Hepatocyte (in vitro differentiated cells): ENCODE results near the gene LRRC4C. TPM values are rescaled to one million over a fixed set of nuclear protein-coding genes. Genes with fewer than 3 reads are reported as not detected.

Source experiments
- DNase-seq: peaks from one replicate; pipeline ENCODE4 v3.0.0-alpha.2; 2016; ENCODE audit warnings: low spot score
- H2AFZ ChIP-seq: fragments of 200-600 bp; sonication (generic); 2 replicates; pipeline ENCODE4 v1.6.0; 2016; ENCODE audit warnings: antibody characterized with exemption, mild to moderate bottlenecking
- H3K27ac ChIP-seq: fragments of 200-600 bp; sonication (generic); 2 replicates; pipeline ENCODE4 v1.5.1; 2016; ENCODE audit warnings: mild to moderate bottlenecking
- H3K27me3 ChIP-seq: fragments of 200-600 bp; sonication (generic); 2 replicates; pipeline ENCODE4 v1.6.1; 2016
- H3K36me3 ChIP-seq: fragments of 200-600 bp; sonication (generic); replicated peaks from 2 replicates; pipeline ENCODE4 v1.5.1; 2016; ENCODE audit warnings: low read depth; ENCODE audit not compliant: insufficient read depth
- H3K4me1 ChIP-seq: fragments of 200-600 bp; sonication (generic); 2 replicates; pipeline ENCODE4 v1.5.1; 2016; ENCODE audit warnings: mild to moderate bottlenecking, moderate library complexity; ENCODE audit not compliant: insufficient read depth
- H3K4me2 ChIP-seq: fragments of 200-600 bp; sonication (generic); 2 replicates; pipeline ENCODE4 v1.6.0; 2016
- H3K4me3 ChIP-seq: fragments of 200-600 bp; sonication (generic); 2 replicates; pipeline ENCODE4 v1.5.1; 2016; ENCODE audit warnings: mild to moderate bottlenecking
- H3K79me2 ChIP-seq: fragments of 200-600 bp; sonication (generic); 2 replicates; pipeline ENCODE4 v1.6.0; 2017; ENCODE audit warnings: mild to moderate bottlenecking
- H3K9me2 ChIP-seq: fragments of 200-600 bp; sonication (generic); replicated peaks from 2 replicates; pipeline ENCODE4 v1.6.0; 2017; ENCODE audit warnings: mild to moderate bottlenecking; ENCODE audit not compliant: insufficient read depth
- H3K9me3 ChIP-seq: fragments of 200-600 bp; sonication (generic); 2 replicates; pipeline ENCODE4 v1.5.1; 2016; ENCODE audit warnings: low read depth, mild to moderate bottlenecking
- H4K20me1 ChIP-seq: fragments of 200-600 bp; sonication (generic); 2 replicates; pipeline ENCODE4 v1.6.0; 2016; ENCODE audit warnings: mild to moderate bottlenecking; ENCODE audit not compliant: insufficient read depth, poor library complexity, severe bottlenecking
- CTCF ChIP-seq: fragments of 200-600 bp; sonication (generic); IDR thresholded peaks from 2 replicates; pipeline ENCODE4 v1.5.1; 2016; ENCODE audit warnings: antibody characterized with exemption, mild to moderate bottlenecking; ENCODE audit not compliant: poor library complexity
- EZH2 ChIP-seq: fragments of 200-600 bp; sonication (generic); IDR thresholded peaks from 2 replicates; pipeline ENCODE4 v1.6.1; 2016; ENCODE audit warnings: antibody characterized with exemption, mild to moderate bottlenecking, borderline replicate concordance
- EZH2phosphoT487 ChIP-seq: fragments of 200-600 bp; sonication (generic); IDR thresholded peaks from one replicate; pipeline ENCODE4 v1.6.1; 2018; ENCODE audit warnings: antibody characterized with exemption, mild to moderate bottlenecking, low read depth, moderate library complexity; ENCODE audit not compliant: unreplicated experiment, severe bottlenecking
- WGBS: methylation state at CpG from one replicate; pipeline ENCODE4 v1.1.6; 2016; ENCODE audit warnings: low lambda C conversion rate; ENCODE audit errors: missing lambda C conversion rate; 5-methylcytosine and 5-hydroxymethylcytosine counted together
- polyA plus RNA-seq: library from polyadenylated mRNA; unstranded; fragments of >200 nt; fragmentation: Nextera tagmentation; extraction: Ambion mirVana; gene quantifications from 2 replicates; pipeline ENCODE4 v1.2.1, GENCODE V29; 2016
- total RNA-seq: library from RNA; depleted of rRNA; stranded (reverse); fragments of >200 nt; gene quantifications from 2 replicates; pipeline ENCODE4 v1.2.3, GENCODE V29; 2014

Gene LRRC4C
- total and polyA plus RNA-seq, 2 experiments from 2014 or later: 1.1 to 3.1 TPM

DNA sequence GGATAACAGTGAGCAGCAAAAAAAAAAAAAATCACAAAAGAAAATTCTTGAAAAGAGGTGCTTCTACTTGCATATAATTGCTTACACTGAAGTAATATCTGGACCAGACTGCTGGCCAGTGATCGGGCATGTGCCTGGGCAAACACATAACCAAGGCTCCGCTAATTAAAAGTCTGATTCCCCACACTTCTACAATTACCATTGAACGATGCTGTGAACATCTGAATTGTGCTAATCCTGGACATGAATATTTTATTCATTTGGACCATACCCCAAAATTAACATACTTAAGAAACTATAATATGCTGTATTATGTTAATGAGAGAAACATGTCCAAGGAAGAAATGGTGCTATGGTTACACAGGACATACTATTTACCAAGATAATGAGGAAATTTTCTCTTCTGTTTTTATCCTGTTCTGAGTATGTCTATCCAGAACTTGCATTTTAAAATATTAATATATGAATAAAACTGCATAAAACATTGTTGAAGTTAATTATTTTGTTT is 69.8 kb downstream of the LRRC4C start:
- DNase-seq: no peak
- no peak for TF ChIP-seq EZH2phosphoT487
- no peak for TF ChIP-seq CTCF
- no peak for TF ChIP-seq EZH2
- H3K36me3 ChIP-seq: no peaks in the 10 kb centered on the region
- no peak overlapping the region for H2AFZ ChIP-seq
- H3K27ac ChIP-seq: no peak overlapping the region
- no peaks in the 10 kb centered on the region for H3K79me2 ChIP-seq
- H3K4me1 ChIP-seq: no peaks in the 10 kb centered on the region
- no peak overlapping the region for H3K4me3 ChIP-seq
- no peaks in the 10 kb centered on the region for H3K9me2 ChIP-seq
- no peaks in the 10 kb centered on the region for H4K20me1 ChIP-seq
- H3K4me2 ChIP-seq: no peak overlapping the region
- WGBS: 93% methylated on average over 3 of the region's 3 CpGs
- H3K9me3 ChIP-seq: no peaks in the 10 kb centered on the region
- no peaks in the 10 kb centered on the region for H3K27me3 ChIP-seq

DNA sequence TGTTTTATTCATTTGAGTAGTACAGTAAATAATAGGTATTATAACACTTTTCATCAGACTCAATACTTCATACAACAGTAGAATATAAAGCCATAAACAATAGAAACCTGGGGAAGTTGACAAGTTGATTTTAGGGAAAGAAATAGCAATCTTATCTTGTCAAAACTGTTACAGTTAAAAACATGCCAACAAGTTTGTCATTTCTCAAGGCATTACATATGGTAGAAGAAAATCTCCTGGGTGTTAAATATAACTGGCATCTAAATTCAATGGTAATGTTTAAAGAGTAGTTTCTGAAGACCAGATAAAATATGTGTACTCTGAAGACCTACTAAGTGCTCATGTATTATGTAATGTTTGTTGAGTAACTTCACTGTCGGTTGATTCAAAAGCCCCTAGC is 75.1 kb downstream of the LRRC4C start:
- H3K4me2 ChIP-seq: no peak overlapping the region
- no peaks in the 10 kb centered on the region for H3K36me3 ChIP-seq
- no peak overlapping the region for H2AFZ ChIP-seq
- H3K4me3 ChIP-seq: no peak overlapping the region
- H4K20me1 ChIP-seq: no peaks in the 10 kb centered on the region
- H3K9me3 ChIP-seq: no peaks in the 10 kb centered on the region
- TF ChIP-seq EZH2 (no peak), CTCF (no peak), EZH2phosphoT487 (no peak)
- no peaks in the 10 kb centered on the region for H3K9me2 ChIP-seq
- no peak for DNase-seq
- WGBS: 93% methylated on average over 1 of the region's 1 CpG
- no peaks in the 10 kb centered on the region for H3K4me1 ChIP-seq
- H3K79me2 ChIP-seq: no peaks in the 10 kb centered on the region
- H3K27me3 ChIP-seq: no peaks in the 10 kb centered on the region
- no peak overlapping the region for H3K27ac ChIP-seq

DNA sequence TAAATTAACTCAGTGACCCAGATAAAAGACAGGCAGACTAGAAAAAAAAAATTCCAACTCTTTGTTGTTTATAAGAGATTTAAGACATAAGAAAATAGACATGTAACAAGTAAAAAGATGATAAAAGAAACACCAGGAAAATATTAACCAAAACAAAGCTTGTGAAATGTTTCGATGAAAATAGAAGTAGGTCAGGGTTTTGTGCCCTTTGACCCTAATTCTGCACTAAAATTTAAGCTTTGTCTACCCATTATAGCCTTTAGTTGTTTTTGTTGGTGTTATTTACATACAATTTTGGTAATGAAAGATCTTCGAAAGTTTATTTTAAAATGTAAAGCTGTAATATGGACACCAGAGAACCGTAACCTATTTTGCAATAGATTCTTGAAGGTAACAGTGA is 75.7 kb downstream of the LRRC4C start:
- H3K27me3 ChIP-seq: no peaks in the 10 kb centered on the region
- H3K27ac ChIP-seq: no peak overlapping the region
- no peaks in the 10 kb centered on the region for H3K79me2 ChIP-seq
- H4K20me1 ChIP-seq: no peaks in the 10 kb centered on the region
- no peaks in the 10 kb centered on the region for H3K4me1 ChIP-seq
- WGBS: 90% methylated on average over 3 of the region's 3 CpGs
- DNase-seq: no peak
- no peaks in the 10 kb centered on the region for H3K9me3 ChIP-seq
- TF ChIP-seq EZH2phosphoT487 (no peak), EZH2 (no peak), CTCF (no peak)
- no peak overlapping the region for H2AFZ ChIP-seq
- H3K4me2 ChIP-seq: no peak overlapping the region
- no peaks in the 10 kb centered on the region for H3K36me3 ChIP-seq
- H3K9me2 ChIP-seq: no peaks in the 10 kb centered on the region
- no peak overlapping the region for H3K4me3 ChIP-seq

DNA sequence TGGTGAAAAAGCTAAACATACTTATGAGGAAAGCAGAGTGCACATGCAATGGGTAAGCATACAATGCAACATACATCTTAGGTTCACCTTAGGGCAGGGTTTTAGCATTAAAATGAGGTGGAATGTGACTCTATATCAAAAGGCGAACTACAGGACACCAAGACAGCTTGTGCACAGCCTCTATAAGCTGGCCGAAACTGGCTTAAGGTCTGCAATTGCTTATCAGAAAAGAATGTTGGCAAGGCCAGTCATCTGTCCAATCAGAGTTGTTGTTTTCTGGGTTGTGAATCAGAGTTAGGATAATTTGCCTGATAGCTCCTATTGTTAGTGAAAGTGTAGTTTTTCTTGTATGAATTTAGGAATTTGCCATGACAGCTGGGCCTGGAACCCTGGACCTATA is 76.5 kb downstream of the LRRC4C start:
- H4K20me1 ChIP-seq: no peaks in the 10 kb centered on the region
- no peaks in the 10 kb centered on the region for H3K27me3 ChIP-seq
- no peaks in the 10 kb centered on the region for H3K9me2 ChIP-seq
- no peaks in the 10 kb centered on the region for H3K36me3 ChIP-seq
- H3K9me3 ChIP-seq: no peaks in the 10 kb centered on the region
- no peak overlapping the region for H3K4me2 ChIP-seq
- H3K79me2 ChIP-seq: no peaks in the 10 kb centered on the region
- H3K4me3 ChIP-seq: no peak overlapping the region
- no peak overlapping the region for H3K27ac ChIP-seq
- H3K4me1 ChIP-seq: no peaks in the 10 kb centered on the region
- WGBS: 69% methylated on average over 2 of the region's 2 CpGs
- no peak for TF ChIP-seq CTCF
- TF ChIP-seq EZH2: no peak
- no peak for TF ChIP-seq EZH2phosphoT487
- DNase-seq: peak; percentile 8
- no peak overlapping the region for H2AFZ ChIP-seq
